ENCODE data around the gene SULT4A1. TPM values are rescaled to one million over a fixed set of nuclear protein-coding genes. Genes with fewer than 3 reads are reported as not detected.

SULT4A1 gene
- total RNA-seq, 4 donors from 2014 or later = not detected

- Histone ChIP-seq H3K4me3 (no peak overlapping the region), H3K9me3 (no peaks in the 10 kb centered on the region), H3K27me3 (peaks cover 9 to 70% (median 12%) of the 10 kb centered on the region in 4 donors), H3K36me3 (no peaks in the 10 kb centered on the region), H3K27ac (no peak overlapping the region), H3K4me1 (peaks cover 6 to 10% (median 9%) of the 10 kb centered on the region in 3 donors)
- TF ChIP-seq, protein P1, sequence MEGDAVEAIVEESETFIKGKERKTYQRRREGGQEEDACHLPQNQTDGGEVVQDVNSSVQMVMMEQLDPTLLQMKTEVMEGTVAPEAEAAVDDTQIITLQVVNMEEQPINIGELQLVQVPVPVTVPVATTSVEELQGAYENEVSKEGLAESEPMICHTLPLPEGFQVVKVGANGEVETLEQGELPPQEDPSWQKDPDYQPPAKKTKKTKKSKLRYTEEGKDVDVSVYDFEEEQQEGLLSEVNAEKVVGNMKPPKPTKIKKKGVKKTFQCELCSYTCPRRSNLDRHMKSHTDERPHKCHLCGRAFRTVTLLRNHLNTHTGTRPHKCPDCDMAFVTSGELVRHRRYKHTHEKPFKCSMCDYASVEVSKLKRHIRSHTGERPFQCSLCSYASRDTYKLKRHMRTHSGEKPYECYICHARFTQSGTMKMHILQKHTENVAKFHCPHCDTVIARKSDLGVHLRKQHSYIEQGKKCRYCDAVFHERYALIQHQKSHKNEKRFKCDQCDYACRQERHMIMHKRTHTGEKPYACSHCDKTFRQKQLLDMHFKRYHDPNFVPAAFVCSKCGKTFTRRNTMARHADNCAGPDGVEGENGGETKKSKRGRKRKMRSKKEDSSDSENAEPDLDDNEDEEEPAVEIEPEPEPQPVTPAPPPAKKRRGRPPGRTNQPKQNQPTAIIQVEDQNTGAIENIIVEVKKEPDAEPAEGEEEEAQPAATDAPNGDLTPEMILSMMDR (IDR thresholded peaks at IDR 0.05) = no peak
- no peak for TF ChIP-seq POLR2A (IDR thresholded peaks at IDR 0.05)
- 43 to 46% methylated on average over 7 to 11 of the region's 11 CpGs for WGBS, 2 donors
- intact Hi-C loops (cut with DNase I) = no loop called here
- DNase-seq = no peak
Observed at GRCh38 chr22:43895986-43896645, 33.8 kb upstream of the SULT4A1 start.

DNA sequence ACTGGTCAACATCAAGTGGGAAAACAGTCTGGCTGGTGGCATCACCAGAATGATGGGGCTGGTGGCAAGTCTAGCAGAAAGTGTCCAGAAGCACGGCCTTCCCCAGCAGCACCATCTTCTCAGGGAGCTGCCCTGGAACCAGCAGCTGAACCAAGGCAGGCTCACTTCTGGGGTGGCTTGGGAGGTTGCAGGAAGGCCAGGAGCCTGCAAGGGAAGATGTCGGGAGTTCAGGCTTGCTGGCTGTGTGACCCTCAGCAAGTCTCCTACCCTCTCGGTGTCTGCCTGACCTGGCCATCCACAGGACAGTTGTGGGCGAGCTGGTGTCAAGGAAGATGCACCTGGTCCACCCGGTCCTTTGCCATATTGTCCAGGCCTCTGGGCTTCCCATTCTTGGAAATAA is 31.8 kb upstream of the SULT4A1 start:
- H3K4me1 ChIP-seq = peaks cover 6 to 13% (median 9%) of the 10 kb centered on the region in 3 donors
- intact Hi-C loops (cut with DNase I) = no loop called here
- no peaks in the 10 kb centered on the region for H3K9me3 ChIP-seq
- no peak for DNase-seq
- H3K27me3 ChIP-seq = peaks cover 15 to 74% (median 22%) of the 10 kb centered on the region in 4 donors
- H3K36me3 ChIP-seq = no peaks in the 10 kb centered on the region
- no peak overlapping the region for H3K4me3 ChIP-seq
- no peak overlapping the region for H3K27ac ChIP-seq
- WGBS, 2 donors = 59 to 93% methylated on average over 2 to 4 of the region's 5 CpGs
- TF ChIP-seq, protein P1 (IDR thresholded peaks at IDR 0.05) = no peak
- no peak for TF ChIP-seq POLR2A (IDR thresholded peaks at IDR 0.05)

GRCh38 chr22:43893266-43893665 is 31.0 kb upstream of the SULT4A1 start:
- no peak overlapping the region for H3K27ac ChIP-seq
- H3K4me3 ChIP-seq = no peak overlapping the region
- TF ChIP-seq, protein P1 (IDR thresholded peaks at IDR 0.05) = no peak
- TF ChIP-seq POLR2A (IDR thresholded peaks at IDR 0.05) = no peak
- peaks cover 15 to 82% (median 22%) of the 10 kb centered on the region in 4 donors for H3K27me3 ChIP-seq
- no peaks in the 10 kb centered on the region for H3K9me3 ChIP-seq
- intact Hi-C loops (cut with DNase I) = no loop called here
- no peak for DNase-seq
- peaks cover 6 to 13% (median 9%) of the 10 kb centered on the region in 3 donors for H3K4me1 ChIP-seq
- H3K36me3 ChIP-seq = no peaks in the 10 kb centered on the region
- no CpG with 5 or more reads among the region's 5 CpGs for WGBS, 2 donors

- WGBS, 2 donors = 49 to 62% methylated on average over 9 to 14 of the region's 15 CpGs
- no peak for TF ChIP-seq POLR2A (IDR thresholded peaks at IDR 0.05)
- TF ChIP-seq, protein P1 (IDR thresholded peaks at IDR 0.05) = no peak
Observed at GRCh38 chr22:43892183-43892894, 30.0 kb upstream of the SULT4A1 start.

More at GRCh38 chr22:43892183-43892894, 30.0 kb upstream of the SULT4A1 start:
- Histone ChIP-seq H3K4me3 (no peak overlapping the region), H3K9me3 (no peaks in the 10 kb centered on the region), H3K27me3 (peaks cover 15 to 90% (median 22%) of the 10 kb centered on the region in 4 donors), H3K36me3 (no peaks in the 10 kb centered on the region), H3K4me1 (peaks cover 6 to 13% (median 9%) of the 10 kb centered on the region in 3 donors), H3K27ac (no peak overlapping the region)
- no peak for DNase-seq
- intact Hi-C loops (cut with DNase I) = no loop called here

Measured in esophagus squamous epithelium (tissue), 5 donors.